Measurements from ENCODE around the gene SLC6A6.

Gene SLC6A6

GRCh38 chr3:14402304-14402811 lies at the start of gene SLC6A6:
Gene SLC6A6 (plus strand): TSS chr3:14402606. CDS start chr3:14443635, 41,029 bp downstream.
- DNase-seq, result peak; percentile 92

DNA sequence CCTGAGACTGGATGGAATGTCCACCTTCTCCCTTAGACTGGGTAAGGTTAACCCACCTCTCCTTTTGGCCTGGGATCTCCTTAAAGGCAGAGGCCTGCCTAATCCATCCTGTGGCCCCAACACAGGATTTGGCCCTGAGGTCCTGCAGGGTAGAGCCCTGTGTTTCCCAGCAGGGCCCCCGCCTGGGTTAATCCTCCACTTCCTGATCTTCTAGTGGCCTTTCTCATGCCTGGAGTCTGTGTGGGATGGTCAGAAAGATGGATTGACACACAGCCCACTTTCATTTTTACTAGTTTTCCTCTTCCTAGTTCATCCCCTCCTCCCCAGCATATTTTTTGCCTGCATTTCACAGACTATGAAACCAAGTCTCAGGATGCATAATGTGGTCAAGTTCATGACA lies 48.9 kb upstream of the SLC6A6 start:
- DNase-seq, result no peak

DNA sequence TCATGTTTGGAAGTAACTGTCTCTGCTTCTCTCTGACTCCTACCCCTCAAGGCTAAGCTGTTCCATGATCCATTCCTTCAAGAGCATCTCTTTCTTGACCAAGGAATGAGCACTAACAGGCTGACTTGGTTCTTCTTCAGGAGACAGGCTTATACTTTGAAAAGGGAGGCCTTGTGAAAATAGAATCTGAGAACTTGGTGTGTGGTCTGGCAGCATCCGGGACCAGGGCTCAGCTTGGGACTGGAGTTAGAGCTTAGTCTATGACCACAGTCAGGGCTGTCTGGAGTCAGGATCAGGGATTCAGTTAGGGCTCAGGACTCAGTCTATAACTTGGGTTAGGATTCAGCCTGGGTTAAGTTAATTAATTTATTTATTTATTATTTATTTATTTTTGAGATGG lies 44.9 kb upstream of the SLC6A6 start:
- DNase-seq, result no peak

- peak; percentile 55 for DNase-seq
Measured at GRCh38 chr3:14358426-14359211, 43.8 kb upstream of the SLC6A6 start.

DNA sequence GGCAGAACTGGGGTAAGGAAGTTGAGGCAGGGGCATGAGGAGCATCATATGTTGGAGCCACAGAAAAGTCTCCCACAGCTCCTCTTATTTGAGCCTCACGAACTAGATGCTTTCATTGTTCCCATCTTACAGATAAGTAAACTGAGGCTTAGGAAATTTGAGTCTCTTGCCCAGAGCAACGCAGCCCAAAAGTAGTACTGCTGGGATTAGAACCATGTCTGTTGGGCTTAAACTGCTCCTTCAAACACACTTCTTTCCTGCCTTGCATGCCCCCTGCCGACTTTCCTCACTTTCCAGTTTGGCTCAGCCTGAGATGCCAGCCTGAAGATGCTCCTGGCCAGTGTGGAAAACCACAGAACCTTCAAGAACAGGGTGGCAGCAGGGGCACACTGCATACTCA lies 43.1 kb upstream of the SLC6A6 start:
- DNase-seq, result no peak

DNA sequence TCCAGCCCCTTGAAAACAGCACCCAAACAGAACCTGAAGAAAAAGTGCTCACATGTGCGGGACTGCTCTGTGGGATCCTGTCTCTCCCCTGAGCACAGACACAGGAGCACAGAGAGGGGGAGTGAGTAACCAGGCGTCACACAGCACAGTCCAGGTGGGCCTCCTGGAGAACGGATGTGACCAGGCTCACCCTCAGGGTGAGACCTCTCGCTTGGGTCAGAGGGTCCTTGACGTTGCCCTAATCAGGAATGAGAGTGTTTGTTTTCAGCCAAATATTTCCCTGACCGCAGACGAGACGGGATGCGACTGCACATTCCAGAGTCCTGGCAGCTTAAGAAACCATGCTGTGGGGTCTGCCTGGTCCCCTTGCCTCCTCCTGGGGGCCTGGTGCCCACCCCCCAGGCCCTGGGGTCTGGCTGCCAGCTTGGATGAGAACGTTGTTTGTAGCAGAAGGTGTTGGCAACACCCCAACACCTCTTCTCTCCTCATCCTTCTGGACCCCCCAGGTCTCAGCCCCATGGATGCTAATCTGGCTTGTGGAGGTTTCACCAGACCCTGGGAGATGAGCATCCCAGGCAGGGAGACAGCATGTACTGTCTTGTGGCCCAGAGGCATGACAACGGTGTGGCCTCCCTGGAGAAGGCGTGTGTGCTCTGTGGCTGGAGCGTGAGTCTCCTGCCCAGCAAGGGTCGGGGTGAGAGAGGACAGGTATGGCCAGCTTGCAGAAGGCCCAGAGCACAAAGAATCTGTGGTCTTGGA lies 42.1 kb upstream of the SLC6A6 start:
- no peak for DNase-seq

DNA sequence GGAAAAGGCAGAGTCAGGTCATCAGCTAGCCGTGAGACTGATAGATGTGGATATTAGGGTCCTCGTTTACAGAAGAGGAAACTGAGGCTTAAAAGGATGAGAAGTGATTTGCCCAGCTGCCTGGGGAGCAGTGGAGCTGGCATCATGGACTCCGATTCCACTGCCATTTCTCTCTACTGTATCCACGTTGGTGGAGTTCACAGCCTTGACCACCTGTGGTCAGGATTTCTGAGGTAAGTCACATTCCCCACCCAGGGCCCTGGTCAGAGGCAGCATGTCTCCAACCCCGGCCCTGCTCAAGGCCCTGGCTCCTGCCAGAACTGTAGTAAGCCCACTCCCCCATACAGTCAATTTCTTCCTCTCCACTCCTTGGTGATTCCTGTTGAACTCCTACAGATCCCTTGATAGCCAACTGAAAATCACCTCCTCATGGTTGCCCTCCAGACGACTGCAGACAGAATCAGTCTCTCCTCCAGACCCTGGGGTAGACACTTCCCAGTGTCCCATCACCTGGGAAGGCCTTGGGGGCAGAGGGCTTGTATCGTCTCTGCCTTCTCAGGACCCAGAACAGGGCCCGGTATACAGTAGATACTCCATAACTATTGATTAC lies 41.2 kb upstream of the SLC6A6 start:
- DNase-seq, result no peak

- no peak for DNase-seq
Measured at GRCh38 chr3:14362890-14363289, 39.5 kb upstream of the SLC6A6 start.

DNA sequence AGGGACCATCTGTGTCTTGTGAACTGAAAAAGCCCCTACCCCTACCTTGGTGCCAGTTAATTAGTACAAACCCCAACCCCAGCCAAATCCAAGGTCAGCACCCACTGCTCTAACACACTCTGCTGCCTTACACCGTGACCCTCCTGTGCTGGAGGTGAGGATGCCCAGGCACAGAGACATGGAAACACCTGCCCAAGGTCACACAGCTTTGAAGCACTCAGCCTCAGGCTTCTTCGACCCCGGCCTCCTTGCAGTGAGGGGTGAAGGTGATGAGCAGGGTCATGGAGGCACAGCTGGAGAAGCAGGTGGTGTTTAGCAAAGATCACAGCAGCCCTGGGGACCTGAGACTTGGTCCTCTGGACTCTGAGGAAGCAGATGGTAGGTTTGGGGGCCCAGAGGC lies 39.0 kb upstream of the SLC6A6 start:
- no peak for DNase-seq

DNA sequence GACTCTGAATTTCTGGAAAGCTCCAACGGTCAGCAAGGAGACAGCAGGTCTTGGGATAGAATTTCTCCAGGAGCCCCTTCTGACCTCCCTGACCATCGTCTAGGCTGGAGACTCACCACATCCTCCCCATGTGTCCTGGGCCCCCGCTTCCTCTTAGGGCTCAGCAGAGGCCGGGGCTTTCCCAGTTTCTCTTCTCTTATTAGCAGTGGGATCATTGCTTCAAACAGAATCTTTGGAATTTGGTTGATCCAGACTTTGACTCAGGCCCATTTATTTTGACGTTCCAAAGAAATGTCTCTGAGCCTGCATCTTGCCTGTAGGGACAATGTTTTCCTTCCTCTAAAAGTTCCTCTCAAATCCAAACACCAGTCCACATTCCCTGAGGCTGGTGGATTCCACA lies 38.4 kb upstream of the SLC6A6 start:
- DNase-seq, result no peak

DNA sequence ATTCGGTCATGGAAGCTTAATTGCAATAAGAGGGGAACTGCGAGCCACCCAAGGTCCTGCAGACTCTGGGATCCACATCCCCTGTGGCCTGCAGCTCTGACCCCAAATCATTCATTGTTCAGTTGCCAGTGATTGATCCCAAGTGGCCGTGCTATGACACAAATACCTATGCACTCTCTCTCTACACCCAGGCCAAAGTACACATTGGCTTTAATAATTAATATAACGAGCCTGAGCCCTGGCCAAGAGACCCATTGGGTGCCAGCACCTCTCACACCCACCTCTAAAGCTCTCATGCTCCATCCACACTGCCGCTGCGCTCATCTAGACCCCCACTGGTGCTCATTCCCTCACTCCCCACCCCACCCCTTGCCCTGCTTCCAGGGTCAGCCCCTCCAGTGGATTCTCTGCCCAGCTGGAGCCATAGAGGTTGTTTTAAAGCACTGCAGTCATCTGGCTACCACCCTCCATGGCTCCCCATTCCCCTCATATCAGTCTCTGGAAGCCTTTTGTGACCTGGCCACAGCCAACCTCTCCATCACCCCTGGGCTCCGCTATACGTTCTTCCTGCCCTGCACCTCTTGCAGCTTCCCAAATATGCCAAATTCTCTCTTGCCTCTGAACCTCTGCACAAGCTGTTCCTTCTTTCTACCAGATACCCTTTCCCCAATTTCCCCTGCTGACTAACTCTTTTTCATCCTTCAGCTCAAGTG lies 37.7 kb upstream of the SLC6A6 start:
- DNase-seq, result no peak

DNA sequence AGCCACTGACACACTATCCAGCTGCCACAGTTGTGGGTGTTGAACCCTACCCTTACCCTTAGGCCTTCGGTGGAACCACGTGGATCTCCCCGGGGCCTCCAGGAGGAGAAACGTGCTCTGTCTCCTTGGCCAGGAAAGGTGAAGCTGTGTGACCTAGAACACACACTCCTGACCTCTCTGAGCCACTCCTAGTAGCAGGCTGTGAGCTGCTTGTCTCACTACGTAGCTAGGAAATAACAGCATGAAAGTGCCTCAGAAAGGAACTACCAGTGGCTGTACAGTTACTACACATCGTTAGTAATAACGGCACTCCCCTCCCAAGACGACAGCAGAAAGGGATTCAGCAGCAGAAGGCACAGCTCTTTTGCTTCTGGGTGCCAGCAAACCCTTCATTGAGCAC lies 36.2 kb upstream of the SLC6A6 start:
- DNase-seq, result no peak

GRCh38 chr3:14366915-14367823 lies 35.2 kb upstream of the SLC6A6 start:
- no peak for DNase-seq

DNA sequence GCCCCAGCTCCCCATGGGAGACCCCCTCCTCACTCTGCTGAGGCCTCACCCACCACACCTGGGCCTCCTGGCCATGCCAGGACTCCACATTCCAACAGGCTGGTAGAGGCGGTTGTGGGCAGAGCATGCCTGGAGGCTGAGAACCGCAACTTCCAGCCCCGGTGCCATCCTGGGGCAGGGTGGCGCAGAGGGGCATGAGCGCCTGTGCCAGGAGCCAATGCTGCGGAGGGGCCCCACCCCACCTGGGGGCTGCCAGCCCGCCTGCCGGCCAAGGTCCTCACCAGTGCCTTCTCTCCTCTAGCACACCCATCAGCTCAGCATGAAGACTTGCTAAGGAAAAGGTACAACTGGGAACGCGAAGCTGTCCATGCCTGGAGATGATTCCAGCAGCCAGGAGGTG lies 34.3 kb upstream of the SLC6A6 start:
- DNase-seq, result no peak

DNA sequence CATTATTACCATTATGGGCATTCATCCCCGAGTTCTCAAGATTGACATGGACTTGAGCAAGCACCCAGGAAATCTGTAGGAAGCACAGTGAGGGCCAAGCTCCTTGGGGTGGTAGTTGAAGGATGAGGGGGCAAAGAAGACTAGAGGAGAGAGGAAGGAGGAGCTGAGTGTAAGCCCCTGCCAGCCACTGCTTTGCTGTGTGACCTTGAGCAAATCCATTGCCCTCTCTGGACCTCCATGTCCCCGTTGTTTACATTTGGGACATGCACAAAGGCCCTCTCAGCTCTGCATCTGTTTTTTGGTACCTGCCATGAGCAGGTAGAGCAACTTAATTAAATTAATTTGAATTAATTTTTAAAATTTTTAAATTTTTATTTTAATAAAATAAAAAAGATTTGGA lies 33.5 kb upstream of the SLC6A6 start:
- DNase-seq, result no peak

- DNase-seq, result no peak
Measured at GRCh38 chr3:14369675-14370669, 32.4 kb upstream of the SLC6A6 start.

- DNase-seq, result no peak
Measured at GRCh38 chr3:14370720-14371572, 31.5 kb upstream of the SLC6A6 start.

DNA sequence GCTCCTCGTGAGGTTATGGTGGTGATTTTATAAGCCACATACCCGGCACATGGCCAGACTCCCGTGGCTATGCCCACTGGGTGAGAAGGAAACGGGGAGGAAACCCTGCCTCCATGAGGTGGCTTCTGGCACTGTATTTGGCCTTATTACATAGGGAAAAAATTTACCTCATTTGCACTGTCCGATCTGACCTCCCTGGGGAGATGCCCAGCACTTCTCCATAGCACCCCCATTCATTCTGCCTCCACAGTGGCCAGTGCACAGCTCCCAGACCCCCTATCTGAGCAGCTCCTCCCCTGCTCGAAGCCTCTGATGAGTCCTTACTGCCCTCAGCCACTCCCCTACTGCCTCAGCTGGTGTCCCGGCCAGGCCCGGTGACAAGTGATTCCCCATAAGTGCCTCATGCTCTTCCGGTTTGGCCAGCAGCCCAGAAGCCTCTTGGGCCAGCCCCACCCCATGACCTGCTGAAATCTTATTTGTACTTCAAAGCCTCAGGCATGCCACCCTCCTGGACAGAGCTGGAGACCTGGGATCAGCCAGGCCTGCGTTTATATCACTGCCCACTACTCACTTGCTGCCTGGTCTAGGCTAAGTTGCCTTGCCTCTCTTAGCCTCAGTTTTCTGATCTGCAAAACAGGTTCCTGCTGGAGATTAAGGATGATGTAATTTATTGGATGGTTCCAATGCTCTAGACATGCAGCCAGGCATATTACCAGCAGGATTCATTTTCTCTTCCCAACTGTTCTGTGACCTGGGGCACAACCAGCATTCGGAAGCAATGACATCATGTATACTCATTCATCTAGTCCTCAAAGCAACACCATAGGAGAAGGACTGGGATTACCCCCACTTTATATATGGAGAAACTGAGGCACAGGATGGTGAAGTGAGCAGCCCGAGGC lies 30.6 kb upstream of the SLC6A6 start:
- DNase-seq, result peak; percentile 65

GRCh38 chr3:14372587-14372986 lies 29.8 kb upstream of the SLC6A6 start:
- DNase-seq, result no peak
